Measurements from ENCODE around the gene RETN.
"Not testable (repeated sequence)": the region's sequence is repeated elsewhere in the genome, so short reads cannot be mapped to it uniquely, and the experiment has no call there.

The RETN gene

GRCh38 chr19:7638802-7639465 lies 29.9 kb upstream of the RETN start:
- FAIRE-seq = no peak

- FAIRE-seq = no peak
Measured at GRCh38 chr19:7639863-7640348, 28.9 kb upstream of the RETN start.

GRCh38 chr19:7640803-7641202 lies 28.0 kb upstream of the RETN start:
- no peak for FAIRE-seq

- no peak for FAIRE-seq
Measured at GRCh38 chr19:7641290-7642276, 27.3 kb upstream of the RETN start.

- FAIRE-seq = no peak
Measured at GRCh38 chr19:7642295-7643030, 26.4 kb upstream of the RETN start.

- FAIRE-seq = no peak
Measured at GRCh38 chr19:7643031-7643415, 25.8 kb upstream of the RETN start.

- not testable (repeated sequence) for FAIRE-seq
Measured at GRCh38 chr19:7643629-7644549, 25.0 kb upstream of the RETN start.

GRCh38 chr19:7644550-7644877 lies 24.3 kb upstream of the RETN start:
- no peak for FAIRE-seq

GRCh38 chr19:7645163-7645562 lies 23.7 kb upstream of the RETN start:
- FAIRE-seq = no peak

- no peak for FAIRE-seq
Measured at GRCh38 chr19:7645656-7646425, 23.0 kb upstream of the RETN start.

GRCh38 chr19:7646426-7646700 lies 22.5 kb upstream of the RETN start:
- FAIRE-seq = no peak

GRCh38 chr19:7647156-7647555 lies 21.7 kb upstream of the RETN start:
- no peak for FAIRE-seq

- FAIRE-seq = no peak
Measured at GRCh38 chr19:7648265-7649014, 20.4 kb upstream of the RETN start.

GRCh38 chr19:7650148-7650547 lies 18.7 kb upstream of the RETN start:
- FAIRE-seq = no peak

- peak; percentile 84 for FAIRE-seq
Measured at GRCh38 chr19:7652061-7652641, 16.7 kb upstream of the RETN start.

GRCh38 chr19:7654401-7654800 lies 14.4 kb upstream of the RETN start:
- FAIRE-seq = no peak

GRCh38 chr19:7655581-7655980 lies 13.3 kb upstream of the RETN start:
- FAIRE-seq = no peak

- FAIRE-seq = no peak
Measured at GRCh38 chr19:7657131-7657751, 11.6 kb upstream of the RETN start.

- no peak for FAIRE-seq
Measured at GRCh38 chr19:7658219-7658686, 10.6 kb upstream of the RETN start.
